ENCODE measurements around the gene NR5A2. TPM values are rescaled to one million over a fixed set of nuclear protein-coding genes. Genes with fewer than 3 reads are reported as not detected.
A peak's percentile ranks its signal among the peaks of the same experiment; 100 is the strongest.

Gene NR5A2
- total and polyA plus RNA-seq, 10 of the 15 experiments (the other 5 are each of a cell fraction or from before 2014, with no cell fraction given), result 0.02 to 0.60 (median 0.15) TPM; not detected in 1

DNA sequence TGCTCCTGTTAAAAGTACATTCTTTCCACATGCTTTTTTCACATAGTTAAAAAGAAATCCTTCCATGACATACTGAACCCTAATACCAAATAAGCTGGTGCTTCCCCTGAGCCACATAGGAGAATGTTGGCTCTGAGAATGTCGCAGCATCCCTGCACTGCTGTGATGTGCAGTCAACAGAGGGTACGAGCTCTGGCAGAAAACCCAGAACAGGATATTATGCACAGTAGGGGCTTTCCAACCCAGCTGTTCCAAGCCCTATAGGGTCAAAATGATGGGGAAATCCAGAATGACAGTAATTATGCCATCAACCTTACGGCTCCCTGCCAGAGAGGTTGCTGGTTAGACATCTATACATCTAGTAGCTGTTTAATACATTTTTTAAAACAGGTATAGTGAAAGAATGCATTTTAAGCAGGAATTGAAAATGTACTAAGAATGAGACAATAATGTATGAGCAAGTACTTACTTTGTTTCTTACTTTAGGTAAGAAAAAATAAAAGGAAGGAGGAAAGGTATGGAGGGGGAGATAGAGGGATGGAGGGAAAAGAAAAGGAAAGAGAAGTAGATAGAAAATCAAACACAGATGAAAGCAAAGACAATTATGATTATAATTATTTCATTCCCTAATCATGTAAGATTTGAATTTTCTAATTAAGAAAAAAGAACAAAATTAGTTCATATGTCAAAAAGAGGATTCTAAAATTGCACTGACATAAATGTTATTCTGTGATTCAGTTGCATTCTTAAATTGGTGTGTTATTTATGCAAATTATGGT is 126.0 kb downstream of the NR5A2 start (continued):
- TF ChIP-seq CBFB (IDR thresholded peaks at IDR 0.05; ENCODE audit: low read depth), result no peak
- peak; percentile 32 for TF ChIP-seq CUX1 (IDR thresholded peaks at IDR 0.05; ENCODE audit: insufficient replicate concordance, low read depth, low read length)
- peak; percentile 44; the same call in 1 of the 2 replicates for TF ChIP-seq POLR2AphosphoS5 (IDR thresholded peaks at IDR 0.05; ENCODE audit: low read length)
- TF ChIP-seq EP300 (IDR thresholded peaks at IDR 0.05; ENCODE audit: borderline replicate concordance in 1 of 2, control insufficient read depth in 1 of 2, low read depth in 2 of 2, low read length in 2 of 2), result peak; percentile 20 to 32; a peak in 1 of 4 replicates
- peak; percentile 69 for TF ChIP-seq DPF2 (IDR thresholded peaks at IDR 0.05)
- peak; percentile 59 for TF ChIP-seq BCL11A (IDR thresholded peaks at IDR 0.05; ENCODE audit: low read depth, low read length)
- TF ChIP-seq RB1 (IDR thresholded peaks at IDR 0.05; ENCODE audit: borderline replicate concordance), result peak; percentile 35; the same call in 1 of the 2 replicates
- no peak for TF ChIP-seq SPI1 (IDR thresholded peaks at IDR 0.05; ENCODE audit: borderline replicate concordance, insufficient read depth, low read depth, low read length)
- TF ChIP-seq RUNX3 (IDR thresholded peaks at IDR 0.05; ENCODE audit: low read length), result peak; percentile 65
- TF ChIP-seq RELA (IDR thresholded peaks at IDR 0.05; ENCODE audit: borderline replicate concordance, partially characterized antibody), result peak; percentile 82
- TF ChIP-seq POU2F2 (IDR thresholded peaks at IDR 0.05; ENCODE audit: borderline replicate concordance, low read depth, low read length), result peak; percentile 81; the same call in 2 of the 3 replicates
- no peak for TF ChIP-seq ZNF384 (IDR thresholded peaks at IDR 0.05; ENCODE audit: borderline replicate concordance, low read depth, low read length)
- peak; percentile 58 for TF ChIP-seq JUNB (IDR thresholded peaks at IDR 0.05)
- TF ChIP-seq NRF1 (conservative IDR thresholded peaks at IDR 0.05; ENCODE audit: low read depth, low read length), result 0 out of 2 replicates have a peak, but pooled peaks have one; percentile 1
- 0 out of 2 replicates have a peak, but pooled peaks have one; percentile 12 for TF ChIP-seq MXI1 (IDR thresholded peaks at IDR 0.05; ENCODE audit: low read depth, low read length)
- TF ChIP-seq NR2F1 (conservative IDR thresholded peaks at IDR 0.05), result peak; percentile 82
- TF ChIP-seq NBN (IDR thresholded peaks at IDR 0.05), result 0 out of 2 replicates have a peak, but pooled peaks have one; percentile 5
- no peak for TF ChIP-seq RFX5 (IDR thresholded peaks at IDR 0.05; ENCODE audit: low read depth, low read length)
- TF ChIP-seq IKZF2 (IDR thresholded peaks at IDR 0.05), result peak in 1 of 2 experiments; percentile 52; a peak in 3 of 4 replicates
- peak; percentile 65; the same call in 1 of the 2 replicates for TF ChIP-seq EED (IDR thresholded peaks at IDR 0.05; ENCODE audit: low read depth)
- TF ChIP-seq SRF (IDR thresholded peaks at IDR 0.05; ENCODE audit: low read depth in 2 of 2, low read length in 2 of 2), result peak in 1 of 2 experiments; percentile 41; a peak in 1 of 4 replicates
- TF ChIP-seq IKZF1 (conservative IDR thresholded peaks at IDR 0.05), result peak; percentile 63
- 0 out of 2 replicates have a peak, but pooled peaks have one; percentile 23 for TF ChIP-seq TCF12 (IDR thresholded peaks at IDR 0.05; ENCODE audit: low read depth, low read length)

All from GM12878 (cell line).